RWPE2 (cell line): ENCODE data around the gene CCDC51.

Experiments used
- ATAC-seq: fragments of 200-7000 bp; cut with Tn5 transposase; 3 replicates; pipeline ENCODE4 v1.9.1; 2021; ENCODE audit warnings: low read depth
- DNase-seq: peaks from one replicate; pipeline ENCODE4 v3.0.0-alpha.2; 2020; ENCODE audit warnings: low spot score
- H3K27ac ChIP-seq: fragments of 450-650 bp; 2 replicates; pipeline ENCODE4 v1.5.1; 2017; ENCODE audit warnings: mild to moderate bottlenecking; ENCODE audit not compliant: poor library complexity, severe bottlenecking
- H3K27me3 ChIP-seq: fragments of 250-450 bp; sonication (Bioruptor Pico); 2 replicates; pipeline ENCODE4 v1.5.1; 2021; ENCODE audit warnings: mild to moderate bottlenecking, moderate library complexity; ENCODE audit not compliant: insufficient read depth, poor library complexity, severe bottlenecking
- H3K36me3 ChIP-seq: fragments of 250-450 bp; sonication (Bioruptor Pico); 2 replicates; pipeline ENCODE4 v1.5.1; 2020; ENCODE audit warnings: low read depth, mild to moderate bottlenecking, moderate library complexity
- H3K4me1 ChIP-seq: fragments of 250-450 bp; sonication (Bioruptor Pico); 2 replicates; pipeline ENCODE4 v1.5.1; 2021; ENCODE audit warnings: mild to moderate bottlenecking, moderate library complexity; ENCODE audit not compliant: insufficient read depth, poor library complexity, severe bottlenecking
- H3K4me3 ChIP-seq: fragments of 250-450 bp; sonication (Bioruptor Pico); 2 replicates; pipeline ENCODE4 v1.5.1; 2021; ENCODE audit warnings: mild to moderate bottlenecking, moderate library complexity; ENCODE audit not compliant: severe bottlenecking
- H3K9me3 ChIP-seq: fragments of 250-450 bp; sonication (Bioruptor Pico); 2 replicates; pipeline ENCODE4 v1.5.1; 2021; ENCODE audit warnings: mild to moderate bottlenecking, moderate library complexity; ENCODE audit not compliant: severe bottlenecking
- CTCF ChIP-seq: fragments of 450-650 bp; IDR thresholded peaks from one replicate; pipeline ENCODE4 v1.5.1; 2017; ENCODE audit warnings: mild to moderate bottlenecking, moderate library complexity; ENCODE audit not compliant: poor library complexity, severe bottlenecking

CCDC51 gene

GRCh38 chr3:48430708-48431101 is 9.2 kb downstream of the CCDC51 start:
- DNase-seq (peak; percentile 33), ATAC-seq (no peak)
- TF ChIP-seq CTCF: no peak
- Histone ChIP-seq H3K27me3 (no peaks in the 10 kb centered on the region), H3K4me1 (peaks cover 62% of the 10 kb centered on the region), H3K9me3 (no peaks in the 10 kb centered on the region), H3K27ac (peak overlapping the region; percentile 92), H3K4me3 (no peak overlapping the region), H3K36me3 (peaks cover 40% of the 10 kb centered on the region)

- Histone ChIP-seq H3K4me3 (peak within 1 kb of the TSS; percentile 84), H3K9me3 (no peaks in the 10 kb centered on the region), H3K27me3 (no peaks in the 10 kb centered on the region), H3K27ac (peak within 1 kb of the TSS; percentile 92), H3K36me3 (peaks cover 46% of the 10 kb centered on the region), H3K4me1 (peaks cover 65% of the 10 kb centered on the region)
- ATAC-seq (peak; percentile 63), DNase-seq (peak; percentile 96)
- no peak for TF ChIP-seq CTCF
Observed at GRCh38 chr3:48429960-48430707, 9.8 kb downstream of the CCDC51 start, which contains the start of gene PLXNB1. TSS of gene PLXNB1 (minus strand) at chr3:48430086. CDS start at chr3:48424611, 5,475 bp downstream.

- DNase-seq (peak; percentile 90), ATAC-seq (peak; percentile 17)
- TF ChIP-seq CTCF: no peak
- Histone ChIP-seq H3K27ac (peak overlapping the region; percentile 92), H3K4me3 (peak overlapping the region; percentile 84), H3K27me3 (no peaks in the 10 kb centered on the region), H3K36me3 (peaks cover 51% of the 10 kb centered on the region), H3K4me1 (peaks cover 60% of the 10 kb centered on the region), H3K9me3 (no peaks in the 10 kb centered on the region)
Observed at GRCh38 chr3:48429317-48429959, 10.5 kb downstream of the CCDC51 start.

GRCh38 chr3:48428572-48429316 is 11.2 kb downstream of the CCDC51 start:
- Histone ChIP-seq H3K36me3 (peaks cover 52% of the 10 kb centered on the region), H3K4me3 (peak overlapping the region; percentile 84), H3K27ac (peak overlapping the region; percentile 92), H3K4me1 (peaks cover 53% of the 10 kb centered on the region), H3K9me3 (no peaks in the 10 kb centered on the region), H3K27me3 (no peaks in the 10 kb centered on the region)
- DNase-seq (peak; percentile 36), ATAC-seq (0 out of 3 replicates have a peak, but pooled peaks have one; percentile 8)
- no peak for TF ChIP-seq CTCF
